Bone marrow (tissue), 2 donors: ENCODE data around the gene SLC17A1.

Source experiments
- DNase-seq, 2 donors: peaks; one replicate each; lab custom pipeline; 2025; lab: John Stamatoyannopoulos, UW

SLC17A1 gene, protein sequence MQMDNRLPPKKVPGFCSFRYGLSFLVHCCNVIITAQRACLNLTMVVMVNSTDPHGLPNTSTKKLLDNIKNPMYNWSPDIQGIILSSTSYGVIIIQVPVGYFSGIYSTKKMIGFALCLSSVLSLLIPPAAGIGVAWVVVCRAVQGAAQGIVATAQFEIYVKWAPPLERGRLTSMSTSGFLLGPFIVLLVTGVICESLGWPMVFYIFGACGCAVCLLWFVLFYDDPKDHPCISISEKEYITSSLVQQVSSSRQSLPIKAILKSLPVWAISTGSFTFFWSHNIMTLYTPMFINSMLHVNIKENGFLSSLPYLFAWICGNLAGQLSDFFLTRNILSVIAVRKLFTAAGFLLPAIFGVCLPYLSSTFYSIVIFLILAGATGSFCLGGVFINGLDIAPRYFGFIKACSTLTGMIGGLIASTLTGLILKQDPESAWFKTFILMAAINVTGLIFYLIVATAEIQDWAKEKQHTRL

DNA sequence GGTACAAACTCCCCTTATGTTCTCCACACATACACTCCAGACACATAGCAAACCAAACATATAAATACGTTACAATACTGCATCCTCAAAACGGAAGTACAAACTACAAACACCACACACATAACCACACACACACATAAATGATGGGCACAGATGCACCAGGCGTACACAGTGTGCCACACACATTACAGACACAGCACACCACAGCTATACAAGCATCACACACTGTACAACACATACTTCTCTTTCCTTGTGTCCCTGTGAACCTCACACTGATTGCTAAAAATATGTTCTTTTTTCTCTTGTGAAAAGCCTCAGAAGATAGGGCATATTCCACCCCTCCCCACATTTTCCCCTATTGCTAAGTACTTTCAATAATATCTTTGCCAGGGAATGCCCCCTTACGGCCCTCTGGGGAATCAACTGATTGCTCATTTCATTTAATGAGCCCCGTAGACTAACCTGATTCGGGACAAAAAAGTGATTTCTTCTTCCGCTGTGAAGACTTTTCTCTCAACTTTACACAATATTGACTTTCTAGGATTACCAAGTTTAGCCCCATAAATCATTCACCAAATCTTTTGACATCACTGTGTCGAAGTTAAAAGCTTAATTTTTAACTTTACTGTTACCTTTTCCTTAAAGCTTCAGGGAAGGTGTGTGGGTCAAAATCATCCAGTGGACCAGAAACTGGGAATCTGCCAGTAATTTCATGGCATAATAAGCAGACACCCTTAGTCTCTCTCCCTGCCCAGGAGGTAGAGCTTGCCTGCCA is at the start of gene SLC17A1:
SLC17A1 (minus strand) TSS at position 521 of the 775 bp plus-strand sequence. CDS start 1,495 bp downstream, outside the sequence.
- no peak for DNase-seq

DNA sequence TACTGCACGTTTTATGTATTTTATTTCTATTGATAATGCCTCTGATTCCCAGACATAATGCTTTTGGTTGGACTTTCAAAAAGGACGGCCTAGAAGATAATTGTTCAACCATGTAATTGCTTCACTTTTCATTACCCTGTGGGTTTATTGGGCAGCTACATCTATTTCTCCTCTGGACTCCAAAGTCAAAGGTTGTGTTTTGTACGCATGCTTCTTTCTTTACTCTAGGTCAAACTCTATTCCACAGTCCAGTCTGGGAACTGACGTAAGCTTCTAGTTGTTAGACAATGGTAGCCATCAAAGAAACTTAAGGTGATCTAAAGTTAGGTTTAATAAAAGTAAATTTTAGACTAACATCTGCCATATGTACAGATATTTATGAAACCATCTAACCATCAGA is 48.7 kb upstream of the SLC17A1 start:
- DNase-seq: no peak

DNA sequence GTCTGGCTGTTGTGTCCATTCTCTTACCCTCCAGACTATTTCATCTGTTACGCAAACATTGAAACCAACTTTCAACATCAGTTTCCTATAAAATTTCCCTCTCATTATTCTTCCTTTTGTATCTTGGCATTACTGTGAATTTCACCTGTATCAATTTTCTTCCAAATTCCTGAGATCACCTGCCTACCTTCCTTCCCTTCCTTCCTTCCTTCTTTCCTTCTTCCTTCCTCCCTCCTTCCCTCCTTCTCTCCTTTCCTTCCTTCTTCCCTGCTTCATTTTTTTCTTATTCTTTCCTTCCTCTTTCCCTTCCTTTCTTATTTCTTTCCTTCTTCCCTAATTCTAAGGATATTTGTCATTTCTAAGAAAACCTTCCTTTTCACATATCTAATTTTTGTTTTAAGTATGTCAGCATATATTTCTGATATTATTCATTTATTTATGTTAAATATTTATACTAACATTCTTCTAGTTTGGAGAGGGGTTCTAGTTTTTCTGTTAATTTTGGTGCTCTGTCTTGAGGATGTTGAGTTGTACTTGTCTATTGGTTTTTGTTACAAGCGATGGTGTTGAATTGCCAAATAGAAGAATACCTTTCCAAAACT is 47.0 kb upstream of the SLC17A1 start:
- no peak for DNase-seq

DNA sequence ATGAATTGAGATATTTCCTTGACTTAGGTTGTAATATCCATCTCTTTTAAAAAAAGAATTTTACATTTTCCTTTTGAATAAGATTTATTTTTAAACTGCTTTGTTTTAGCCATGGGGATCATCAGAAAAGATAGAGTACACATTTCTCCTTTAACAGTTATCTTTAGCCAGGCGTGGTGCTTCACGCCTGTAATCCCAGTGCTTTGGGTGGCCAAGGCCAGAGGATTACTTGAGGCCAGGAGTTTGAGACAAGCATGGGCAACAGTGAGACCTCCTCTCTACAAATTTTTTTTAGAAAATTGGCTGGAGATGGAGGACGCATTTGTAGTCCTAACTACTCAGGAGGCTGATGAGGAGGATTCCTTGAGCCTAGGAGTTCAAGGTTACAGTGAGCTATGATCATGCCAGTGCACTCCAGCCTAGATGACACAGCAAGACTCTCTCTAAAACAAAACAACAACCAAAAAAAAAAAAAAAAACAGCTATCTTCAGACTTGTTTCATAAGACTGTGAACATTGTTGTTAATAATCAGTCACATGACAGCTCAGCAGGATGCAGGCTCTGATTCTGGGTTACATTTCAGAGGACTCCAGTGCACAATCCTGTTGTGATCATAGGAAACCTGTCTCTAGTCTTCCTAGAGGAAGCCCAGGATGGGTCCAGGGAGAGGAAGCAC is 44.2 kb upstream of the SLC17A1 start:
- DNase-seq: no peak

DNA sequence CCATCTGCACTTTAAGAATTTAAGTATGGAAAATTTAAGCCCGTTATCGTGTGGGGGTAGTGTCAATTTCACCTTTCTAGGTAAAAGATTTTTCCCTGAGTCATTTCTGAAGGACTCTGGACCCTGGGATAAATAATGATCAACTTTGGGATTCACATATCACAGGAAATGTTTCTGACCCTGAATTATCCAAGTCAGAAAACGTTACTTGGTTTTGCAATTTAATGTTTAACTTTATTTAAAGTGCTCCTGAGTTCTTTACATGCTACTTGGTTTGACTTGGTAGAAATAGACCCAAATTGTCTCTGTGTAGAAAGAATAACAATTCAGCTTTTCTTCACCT is 43.7 kb upstream of the SLC17A1 start:
- DNase-seq: no peak

DNA sequence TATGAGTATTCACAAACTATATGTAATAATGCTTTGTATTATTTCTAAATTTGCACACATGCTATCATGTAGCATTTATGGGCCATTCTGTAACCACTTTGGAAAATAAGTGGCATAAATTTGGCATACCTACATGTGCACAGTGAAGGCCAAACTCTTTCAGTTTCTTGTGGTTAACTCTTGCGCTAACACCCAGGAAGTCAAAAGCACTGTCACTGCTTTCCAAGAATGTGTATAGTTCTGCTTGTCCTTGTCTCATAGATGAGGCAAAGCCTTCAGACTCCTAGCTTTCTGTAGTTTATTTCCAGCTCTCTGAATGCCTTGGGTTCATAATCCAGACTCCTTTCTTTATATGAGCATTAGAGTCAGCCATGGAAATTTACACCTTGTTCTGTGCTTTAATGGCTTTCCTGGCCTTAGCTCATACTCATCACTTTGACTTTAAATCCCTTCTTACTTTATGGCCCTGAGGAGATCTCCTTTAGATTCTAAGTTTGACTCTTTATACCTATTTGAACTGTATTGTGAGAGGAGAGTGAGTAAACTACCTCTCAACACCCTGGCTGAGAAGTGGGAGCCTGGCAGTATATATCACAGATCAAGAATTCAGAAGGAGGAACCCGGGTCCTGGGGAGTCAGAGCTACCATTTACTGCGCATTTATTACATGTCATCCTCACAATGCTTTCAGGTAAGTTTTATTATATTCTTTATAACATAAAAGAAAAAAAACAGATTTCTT is 43.1 kb upstream of the SLC17A1 start:
- no peak for DNase-seq

DNA sequence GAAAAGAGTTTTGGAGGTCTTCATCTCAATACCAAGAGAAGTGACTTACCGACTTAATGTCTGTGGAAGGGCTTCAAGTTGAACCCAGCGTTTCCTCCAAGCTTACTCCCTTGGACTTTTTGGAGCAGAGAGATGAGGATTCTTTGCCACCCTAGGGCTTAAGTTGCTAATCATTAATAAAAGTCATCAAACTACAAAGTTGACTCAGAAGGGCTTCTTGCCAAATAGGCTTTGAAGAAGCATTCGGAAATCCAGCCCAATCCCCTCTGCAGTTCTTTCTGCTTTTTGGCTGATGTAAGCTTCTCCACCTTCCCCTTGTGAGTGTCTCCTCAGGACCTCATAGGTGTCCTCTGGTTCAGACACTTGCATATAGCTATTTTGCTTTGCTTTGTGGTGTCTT is 42.3 kb upstream of the SLC17A1 start, which contains the start of gene SLC17A3:
SLC17A3 (minus strand) TSS at position 126 of the 400 bp plus-strand sequence. CDS start 5,856 bp downstream, outside the sequence.
- DNase-seq: no peak

DNA sequence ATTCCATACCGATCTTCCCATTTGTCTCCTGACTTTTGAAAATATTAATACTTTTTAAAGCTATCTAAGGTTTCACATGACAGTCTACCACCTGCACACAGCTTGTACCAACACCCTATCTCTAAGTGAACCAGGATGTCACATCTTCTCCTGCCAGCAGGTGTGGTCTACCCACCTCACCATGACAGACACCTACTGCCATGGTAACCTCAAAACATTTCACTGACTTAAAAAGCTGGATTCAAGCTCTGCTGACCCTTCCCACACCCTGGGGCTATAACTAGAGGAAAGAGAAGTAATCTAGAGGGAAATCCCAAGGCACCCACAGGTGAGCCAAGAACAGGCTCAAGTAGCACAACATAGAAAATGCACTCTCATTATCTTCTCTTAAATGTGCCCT is 41.0 kb upstream of the SLC17A1 start:
- no peak for DNase-seq

DNA sequence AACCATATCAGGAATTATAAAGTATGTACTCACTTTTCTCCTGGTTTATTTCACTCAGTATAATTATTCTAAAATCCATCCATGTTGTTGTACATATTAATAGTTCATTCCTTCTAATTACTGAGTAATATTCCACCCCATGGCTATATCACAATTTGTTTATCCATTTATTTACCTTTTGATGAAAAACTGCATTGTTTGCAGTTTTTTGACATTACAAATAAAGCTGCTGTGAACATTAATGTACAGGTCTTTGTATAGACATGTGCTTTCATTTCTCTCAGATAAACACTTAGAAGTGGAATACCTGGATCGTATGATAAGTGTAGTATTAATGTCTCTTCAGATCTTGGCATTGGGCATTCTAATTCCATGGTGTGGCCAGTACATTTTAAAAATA is 38.0 kb upstream of the SLC17A1 start:
- no peak for DNase-seq

DNA sequence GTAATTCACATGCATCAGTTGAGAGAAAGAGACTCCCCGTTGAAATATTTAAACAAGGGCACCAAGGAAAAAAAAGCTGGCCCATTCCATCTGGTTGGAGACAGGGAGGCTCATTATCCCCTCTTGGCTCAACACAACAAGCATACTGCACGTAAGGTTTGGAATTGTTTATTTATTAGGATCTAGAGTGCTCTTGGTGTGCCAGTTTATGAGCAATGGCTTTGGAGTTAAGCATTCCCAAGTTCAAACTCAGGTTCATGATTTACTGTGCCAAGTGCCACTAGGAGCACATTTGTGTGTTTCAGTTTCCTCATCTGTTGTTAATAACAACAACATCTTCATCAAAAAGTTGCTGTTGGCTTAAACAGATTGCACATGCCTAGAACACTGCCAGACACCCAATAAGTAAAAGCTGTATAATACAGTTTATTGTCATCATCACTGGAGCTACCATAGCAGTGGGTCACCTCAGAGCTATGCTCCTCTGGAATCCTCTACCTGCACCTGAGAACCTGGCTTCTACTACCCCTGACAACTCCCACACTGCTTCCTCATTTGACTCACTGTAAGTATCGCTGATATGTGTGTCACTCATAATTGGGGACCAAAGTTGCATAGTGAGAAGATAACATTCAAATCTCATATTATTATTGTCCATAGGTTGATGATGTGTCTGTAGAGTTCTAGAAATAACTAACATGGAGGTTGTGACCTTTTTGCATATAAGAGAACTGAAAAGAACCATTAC is 36.8 kb upstream of the SLC17A1 start:
- no peak for DNase-seq

DNA sequence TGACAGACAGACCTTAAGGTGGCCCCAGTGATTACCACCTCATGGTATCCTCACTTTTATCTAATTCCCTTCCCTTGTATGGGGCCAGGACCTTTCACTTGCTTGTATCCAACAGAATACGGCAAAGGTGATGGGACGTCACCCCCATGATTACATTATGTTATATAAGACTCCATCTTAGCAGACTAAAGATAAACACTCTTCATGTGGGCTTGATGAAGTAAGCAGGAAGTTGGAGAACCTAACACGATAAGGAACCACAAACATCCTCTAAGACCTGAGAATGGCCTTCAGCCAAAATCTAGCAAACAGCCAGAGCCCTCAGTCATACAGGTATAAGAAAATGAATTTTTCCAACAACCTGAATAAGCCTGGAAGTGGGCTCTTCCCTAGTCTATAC is 34.2 kb upstream of the SLC17A1 start:
- DNase-seq: no peak

DNA sequence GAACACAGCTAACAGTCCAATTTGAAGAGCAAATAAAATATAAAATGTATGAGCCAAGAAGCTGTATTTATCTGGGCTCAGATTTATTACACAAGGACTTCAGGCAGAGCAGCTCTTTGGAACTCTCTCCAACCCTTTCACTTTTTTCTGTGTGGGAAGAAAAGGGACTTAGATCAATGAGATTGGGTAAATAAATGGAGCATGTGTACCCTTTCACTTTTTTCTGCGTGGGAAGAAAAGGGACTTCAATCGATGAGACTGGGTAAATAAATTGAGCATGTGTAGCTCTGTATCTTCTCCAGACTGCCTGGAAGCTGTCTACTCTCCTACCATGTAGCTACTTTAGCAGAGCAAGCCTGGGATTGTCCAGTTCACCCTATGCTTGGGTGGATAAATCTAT is 31.5 kb upstream of the SLC17A1 start:
- DNase-seq: no peak

DNA sequence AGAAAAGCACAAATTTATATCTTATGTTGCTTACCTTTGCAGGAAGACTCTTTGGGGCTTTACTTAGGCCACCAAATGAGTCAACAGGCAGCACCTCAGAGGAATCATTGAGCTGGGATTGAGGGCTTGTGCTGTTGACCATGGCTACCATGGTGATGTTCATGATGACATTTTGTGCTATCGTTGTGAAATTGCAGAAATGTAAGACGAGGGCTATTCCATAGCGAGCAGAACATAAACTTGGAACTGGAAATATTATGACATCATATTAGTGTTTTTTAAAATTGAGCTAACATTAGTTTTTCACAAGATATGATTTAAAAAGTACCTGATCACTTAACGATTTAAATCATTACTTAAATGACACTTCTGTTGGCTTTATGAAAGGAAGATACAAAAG is 30.3 kb upstream of the SLC17A1 start:
- DNase-seq: no peak

DNA sequence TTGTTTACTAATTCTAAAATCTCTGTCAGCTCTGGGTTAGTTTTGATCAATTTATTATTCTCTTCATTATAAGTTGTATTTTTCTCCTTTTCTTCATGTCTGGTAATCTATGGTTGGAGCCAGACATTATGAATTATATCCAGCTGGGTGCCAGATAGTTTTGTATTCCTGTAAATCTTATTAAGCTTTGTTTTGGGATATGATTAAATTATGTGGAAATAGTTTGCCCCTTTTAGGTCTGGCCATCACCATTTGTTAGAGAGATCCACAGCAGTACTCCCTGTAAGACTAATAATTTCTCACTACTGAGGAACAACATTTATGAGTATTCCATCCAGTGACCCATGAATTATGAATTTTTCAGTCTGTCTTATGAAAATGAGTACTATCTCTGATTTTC is 20.9 kb upstream of the SLC17A1 start:
- DNase-seq: no peak

DNA sequence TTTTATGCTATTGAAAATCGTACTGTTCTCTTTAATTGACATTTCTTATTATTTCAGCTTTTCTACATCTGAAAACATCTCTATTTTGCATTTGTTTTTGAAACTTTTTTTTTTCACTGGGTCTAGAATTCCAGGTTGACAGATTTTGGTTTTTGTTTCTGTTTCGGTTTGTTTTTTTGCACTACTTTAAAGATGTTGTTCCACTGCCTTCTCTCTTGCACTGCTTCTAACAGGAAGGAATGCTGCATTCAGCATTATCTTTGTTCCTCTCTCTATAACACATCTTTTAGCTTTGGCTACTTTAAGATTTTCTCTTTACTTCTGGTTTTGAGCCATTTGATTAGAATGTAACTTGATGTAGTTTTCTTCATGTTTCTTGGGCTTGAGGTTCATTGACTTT is 20.1 kb upstream of the SLC17A1 start:
- DNase-seq: no peak

DNA sequence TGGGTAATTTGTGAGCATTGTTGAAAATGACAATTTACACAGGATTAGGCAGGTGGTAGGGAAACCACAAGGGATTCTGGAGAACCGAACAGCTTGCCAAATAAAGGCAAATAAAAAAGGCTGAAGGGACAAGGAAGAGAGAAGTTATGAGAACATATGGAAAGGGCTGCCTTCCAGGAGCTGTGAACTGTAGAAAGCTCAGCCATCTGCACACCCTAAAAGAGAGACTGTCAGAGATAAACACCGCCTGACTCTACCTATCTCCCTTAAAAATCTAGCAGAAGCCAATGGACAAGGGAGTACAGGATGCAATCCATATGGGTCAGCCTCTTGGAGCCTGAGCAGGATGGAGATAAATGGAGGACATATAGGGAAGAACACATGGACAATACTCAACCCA is 12.7 kb upstream of the SLC17A1 start:
- DNase-seq: no peak

DNA sequence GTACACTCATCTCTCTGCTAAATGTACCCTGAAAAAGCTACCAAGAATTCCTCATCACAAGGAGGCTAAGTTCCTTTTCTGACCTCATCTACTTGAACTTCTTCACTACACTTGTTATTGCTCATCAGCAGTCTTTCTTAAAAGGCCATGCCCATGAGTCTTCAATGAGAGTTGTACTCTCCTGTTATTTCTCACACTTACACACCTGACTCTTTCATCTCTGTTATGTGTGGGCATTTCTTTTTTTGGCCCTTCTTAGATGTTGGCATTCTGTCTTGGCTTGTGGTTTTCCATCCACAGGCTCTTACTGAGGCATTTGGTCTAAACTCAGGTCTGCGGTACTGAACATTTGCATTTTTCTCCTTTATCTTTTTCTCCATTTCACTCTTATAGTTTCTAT is 10.7 kb upstream of the SLC17A1 start:
- DNase-seq: no peak

DNA sequence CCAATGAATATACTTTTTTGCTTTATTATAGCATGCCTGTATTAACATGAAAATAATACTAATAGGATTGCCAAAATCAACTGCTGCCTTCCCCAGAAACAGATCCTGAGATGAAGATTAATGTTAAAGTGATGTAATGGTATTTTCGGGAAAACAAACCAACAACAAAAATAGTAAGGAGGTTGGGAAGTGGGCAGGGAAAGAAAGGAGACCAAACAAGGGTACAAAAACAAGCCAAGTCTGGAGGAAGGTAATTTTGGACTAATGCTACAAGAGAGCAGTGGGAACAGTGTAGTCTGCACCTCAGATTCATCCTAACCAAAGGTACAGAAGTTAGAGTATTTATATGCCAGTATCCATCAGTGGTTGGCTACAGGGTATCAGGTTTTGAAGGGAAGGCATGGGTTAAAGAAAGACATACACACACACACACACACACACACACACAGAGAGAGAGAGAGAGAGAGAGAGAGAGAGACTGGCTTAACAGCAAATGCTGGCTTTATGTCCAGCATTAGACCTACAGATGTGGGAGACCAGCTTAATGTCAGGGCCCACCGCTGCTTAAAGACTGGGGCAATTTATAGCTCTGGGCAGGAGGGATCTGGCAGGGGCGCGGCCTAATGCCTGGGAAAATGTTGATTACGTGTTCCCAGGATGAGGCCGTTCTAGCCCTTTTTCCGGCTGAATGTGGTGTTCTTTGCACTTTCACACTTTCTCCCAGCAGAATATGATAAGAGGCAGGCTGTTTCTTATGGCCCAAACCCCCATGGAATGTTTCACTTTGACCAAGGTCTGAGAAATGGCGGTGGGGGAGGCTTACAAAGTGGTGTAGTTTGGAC is 3.8 kb upstream of the SLC17A1 start:
- no peak for DNase-seq

DNA sequence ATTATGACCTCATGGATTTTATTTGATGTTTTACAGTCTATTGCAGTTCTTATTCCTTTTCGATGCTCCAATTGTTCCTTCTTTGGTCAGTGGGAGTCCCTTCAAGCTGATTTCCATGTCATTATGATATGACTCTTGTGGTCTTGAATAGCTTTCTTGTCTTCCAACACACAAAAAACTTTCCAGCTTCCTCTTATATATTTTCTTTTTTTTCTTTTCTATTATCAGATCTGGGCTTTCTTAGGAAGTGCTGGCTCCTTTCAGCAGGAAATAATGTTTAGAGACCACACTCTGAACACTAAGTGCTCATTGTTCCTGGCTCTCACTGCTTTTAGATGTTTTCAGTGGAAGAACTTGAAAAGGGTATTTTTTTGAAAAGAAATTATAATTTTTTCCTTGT is 3.1 kb upstream of the SLC17A1 start:
- no peak for DNase-seq

DNA sequence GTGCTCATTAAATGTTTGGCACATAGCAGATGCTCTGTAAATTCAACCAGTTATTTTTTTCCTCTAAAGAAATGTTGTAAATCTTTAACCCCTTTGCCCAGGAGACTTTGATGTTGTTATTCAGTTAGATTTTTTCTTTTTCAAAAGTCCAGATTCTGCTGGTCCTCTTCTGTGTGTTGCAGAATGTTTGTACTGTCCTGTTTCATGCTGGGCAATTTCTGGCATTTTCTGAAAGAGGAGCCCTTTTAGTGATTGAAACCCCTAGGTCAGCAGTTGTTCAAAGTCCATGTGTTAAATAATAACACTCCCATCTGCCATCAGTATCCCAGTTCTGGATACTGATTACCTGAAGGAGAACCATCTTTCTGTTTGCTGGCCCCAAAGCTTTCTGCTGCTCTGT is 1.3 kb upstream of the SLC17A1 start:
- no peak for DNase-seq
